Heart left ventricle (tissue), 13 donors: Measurements from ENCODE around the gene KMO.

Experiments used
- CTCF ChIP-seq, 12 donors: fragments of 200-600 bp; sonication (generic) in 4 of 12; IDR thresholded peaks; one replicate each; pipeline versions ENCODE4 v1.5.0 to v1.8.0; 2018 to 2022; ENCODE audit warnings: antibody characterized with exemption in 12 of 12, mild to moderate bottlenecking in 5 of 12
- POLR2A ChIP-seq, 2 donors: fragments of 450-650 bp; IDR thresholded peaks; one replicate each; pipeline ENCODE4 v1.6.1; 2017; ENCODE audit warnings: antibody characterized with exemption in 2 of 2, mild to moderate bottlenecking in 2 of 2, moderate library complexity in 2 of 2
- donor health status: ischemic (EF 13 %, LVEDD 7.1; RV severe dilation, severe dysfunction).
- donor health status: DM: no; HTN: yes; CAD: no.
- donor health status: DM: no; HTN: no; CAD: no.
- donor health status: ischemic (EF 25% LVEDD 6.9; RV normal size, moderate dysfunction).
- donor health status: ischemic (EF 25% LVEDD 5.7; RV mildly dilated, moderate dysfunction).
- donor health status: ischemic (EF 35%, LVEDD 5.7; RV mildly dilated, moderate dysfunction).
- donor health status: nonischemic (EF 11% LVEDD 7.7; RV severe dilation, severe dysfunction).
- donor health status: DM: yes; HTN: yes; CAD: no.
- donor health status: PGD.
- donor health status: ischemic (EF 29% LVEDD 5.4; RV normal size, mild dysfunction).
- donor health status: nonischemic (EF 23%, LVEDD 6.1; RV moderate dilation, normal function).

GRCh38 chr1:241532162-241532531 lies at the start of gene KMO:
- no peak for TF ChIP-seq CTCF (IDR thresholded peaks at IDR 0.05)
- no peak for TF ChIP-seq POLR2A (IDR thresholded peaks at IDR 0.05)
